ENCODE measurements around the gene RRAGC. TPM values are rescaled to one million over a fixed set of nuclear protein-coding genes. Genes with fewer than 3 reads are reported as not detected.

Gene RRAGC, protein sequence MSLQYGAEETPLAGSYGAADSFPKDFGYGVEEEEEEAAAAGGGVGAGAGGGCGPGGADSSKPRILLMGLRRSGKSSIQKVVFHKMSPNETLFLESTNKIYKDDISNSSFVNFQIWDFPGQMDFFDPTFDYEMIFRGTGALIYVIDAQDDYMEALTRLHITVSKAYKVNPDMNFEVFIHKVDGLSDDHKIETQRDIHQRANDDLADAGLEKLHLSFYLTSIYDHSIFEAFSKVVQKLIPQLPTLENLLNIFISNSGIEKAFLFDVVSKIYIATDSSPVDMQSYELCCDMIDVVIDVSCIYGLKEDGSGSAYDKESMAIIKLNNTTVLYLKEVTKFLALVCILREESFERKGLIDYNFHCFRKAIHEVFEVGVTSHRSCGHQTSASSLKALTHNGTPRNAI
- total RNA-seq (10 to 100 TPM; 18.2 to 24.9 (median 23.7) TPM), polyA plus RNA-seq (10 to 100 TPM; 20.9 to 38.8 (median 33.0) TPM)

GRCh38 chr1:38859561-38860453 lies at the start of gene RRAGC:
RRAGC (minus strand) TSS chr1:38859772; CDS start chr1:38859646, 126 bp downstream.
- 0 to 1% methylated on average over 70 of the region's 70 CpGs for WGBS, 2 donors
- TF ChIP-seq POLR2A (IDR thresholded peaks at IDR 0.05) (peak; percentile 45 to 57), EP300 (IDR thresholded peaks at IDR 0.05) (peak in 2 of 4 donors; percentile 63 to 71), POLR2AphosphoS5 (IDR thresholded peaks at IDR 0.05) (peak; percentile 54 to 82 (median 80)), CTCF (IDR thresholded peaks at IDR 0.05) (no peak)
- Histone ChIP-seq H3K9me3 (no peaks in the 10 kb centered on the region), H3K27ac (peak within 1 kb of the TSS; percentile 87 to 96 (median 92)), H3K4me1 (peaks cover 0 to 76% (median 51%) of the 10 kb centered on the region in 4 donors), H3K27me3 (no peaks in the 10 kb centered on the region), H3K36me3 (peaks cover 0 to 20% (median 9%) of the 10 kb centered on the region in 4 donors), H3K4me3 (peak within 1 kb of the TSS; percentile 73 to 99 (median 98))
- peak; percentile 100 for DNase-seq
- intact Hi-C loops (cut with DNase I) = loop anchor here (1.0 to 10.0 kb wide), 4 partner anchors 13 to 235 kb away; partner anchors contain the start of genes AKIRIN1, MYCBP and NDUFS5

DNA sequence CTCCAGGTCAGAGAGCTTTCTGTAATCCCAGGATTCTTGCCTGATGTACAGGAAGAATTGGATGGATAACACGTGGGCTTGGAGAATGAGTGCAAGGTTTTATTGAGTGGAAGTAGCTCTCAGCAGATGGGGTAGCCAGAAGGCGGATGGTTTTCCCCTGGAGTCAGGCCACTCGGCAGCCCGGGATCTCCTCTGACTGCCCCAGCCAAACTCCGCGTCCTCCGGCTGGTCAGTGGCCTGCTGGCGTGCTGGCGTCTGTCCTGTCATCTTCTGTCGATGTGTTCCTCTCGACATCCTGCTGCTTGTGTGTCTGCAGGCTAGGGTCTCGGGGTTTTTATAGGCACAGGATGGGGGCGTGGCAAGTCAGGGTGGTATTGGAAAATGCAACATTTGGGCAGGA lies 49.2 kb upstream of the RRAGC start:
- intact Hi-C loops (cut with DNase I) = no loop called here
- no peak for DNase-seq
- Histone ChIP-seq H3K36me3 (no peaks in the 10 kb centered on the region), H3K9me3 (peaks cover 0 to 5% (median 0%) of the 10 kb centered on the region in 4 donors), H3K4me1 (no peaks in the 10 kb centered on the region), H3K27me3 (no peaks in the 10 kb centered on the region), H3K4me3 (no peak overlapping the region), H3K27ac (no peak overlapping the region)
- TF ChIP-seq EP300 (IDR thresholded peaks at IDR 0.05) (no peak), POLR2AphosphoS5 (IDR thresholded peaks at IDR 0.05) (no peak), POLR2A (IDR thresholded peaks at IDR 0.05) (no peak), CTCF (IDR thresholded peaks at IDR 0.05) (no peak)
- 82 to 92% methylated on average over 13 of the region's 13 CpGs for WGBS, 2 donors

GRCh38 chr1:38905985-38906384 lies 46.4 kb upstream of the RRAGC start:
- intact Hi-C loops (cut with DNase I) = no loop called here
- H3K27ac ChIP-seq = no peak overlapping the region
- H3K9me3 ChIP-seq = peaks cover 0 to 5% (median 0%) of the 10 kb centered on the region in 4 donors
- no peak for DNase-seq
- WGBS, 2 donors = 68 to 97% methylated on average over 2 of the region's 2 CpGs
- no peaks in the 10 kb centered on the region for H3K4me1 ChIP-seq
- TF ChIP-seq POLR2A (IDR thresholded peaks at IDR 0.05) (no peak), POLR2AphosphoS5 (IDR thresholded peaks at IDR 0.05) (no peak), CTCF (IDR thresholded peaks at IDR 0.05) (no peak), EP300 (IDR thresholded peaks at IDR 0.05) (no peak)
- H3K27me3 ChIP-seq = no peaks in the 10 kb centered on the region
- no peak overlapping the region for H3K4me3 ChIP-seq
- H3K36me3 ChIP-seq = no peaks in the 10 kb centered on the region

DNA sequence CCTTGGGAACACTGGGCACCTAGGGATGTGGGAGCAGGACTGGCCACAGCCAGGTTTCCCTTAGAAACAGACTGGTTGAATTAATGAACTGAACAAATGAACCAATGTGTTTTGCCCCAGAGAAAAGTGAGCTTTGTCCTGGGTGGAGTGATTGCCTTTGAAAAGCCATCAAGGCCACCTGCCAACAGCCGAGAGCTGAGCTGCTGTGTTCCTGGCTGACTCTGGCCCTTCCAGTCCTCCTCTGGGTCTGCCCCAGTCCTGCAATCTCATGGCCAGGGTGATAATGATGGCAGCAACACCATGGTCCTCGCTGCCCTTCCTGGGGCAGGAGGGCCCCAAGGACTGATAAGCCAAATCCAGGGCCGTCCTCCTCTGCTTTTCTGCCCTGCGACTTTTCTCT lies 40.0 kb upstream of the RRAGC start:
- TF ChIP-seq POLR2A (IDR thresholded peaks at IDR 0.05) = no peak
- no peak for TF ChIP-seq EP300 (IDR thresholded peaks at IDR 0.05)
- TF ChIP-seq POLR2AphosphoS5 (IDR thresholded peaks at IDR 0.05) = no peak
- TF ChIP-seq CTCF (IDR thresholded peaks at IDR 0.05) = no peak
- no peaks in the 10 kb centered on the region for H3K4me1 ChIP-seq
- no peak overlapping the region for H3K4me3 ChIP-seq
- 30 to 81% methylated on average over 4 of the region's 4 CpGs for WGBS, 2 donors
- H3K27me3 ChIP-seq = no peaks in the 10 kb centered on the region
- no peak for DNase-seq
- H3K36me3 ChIP-seq = no peaks in the 10 kb centered on the region
- intact Hi-C loops (cut with DNase I) = no loop called here
- no peak overlapping the region for H3K27ac ChIP-seq
- no peaks in the 10 kb centered on the region for H3K9me3 ChIP-seq

Measured in sigmoid colon (tissue), 7 donors.